Stimulated activated CD8-positive, alpha-beta memory T cell treated with anti-CD3 and anti-CD28 coated beads, Interleukin-15, amount 100 ng/mL, for 48 hours (primary cell): ENCODE data around the gene OAS1.
"Not testable (repeated sequence)": the region's sequence is repeated elsewhere in the genome, so short reads cannot be mapped to it uniquely, and the experiment has no call there.

Experiments used
- DNase-seq, 2 donors: peaks; one replicate each; pipeline ENCODE4 v3.0.0-alpha.2; 2020; ENCODE audit warnings: low read depth in 2 of 2

Gene OAS1

DNA sequence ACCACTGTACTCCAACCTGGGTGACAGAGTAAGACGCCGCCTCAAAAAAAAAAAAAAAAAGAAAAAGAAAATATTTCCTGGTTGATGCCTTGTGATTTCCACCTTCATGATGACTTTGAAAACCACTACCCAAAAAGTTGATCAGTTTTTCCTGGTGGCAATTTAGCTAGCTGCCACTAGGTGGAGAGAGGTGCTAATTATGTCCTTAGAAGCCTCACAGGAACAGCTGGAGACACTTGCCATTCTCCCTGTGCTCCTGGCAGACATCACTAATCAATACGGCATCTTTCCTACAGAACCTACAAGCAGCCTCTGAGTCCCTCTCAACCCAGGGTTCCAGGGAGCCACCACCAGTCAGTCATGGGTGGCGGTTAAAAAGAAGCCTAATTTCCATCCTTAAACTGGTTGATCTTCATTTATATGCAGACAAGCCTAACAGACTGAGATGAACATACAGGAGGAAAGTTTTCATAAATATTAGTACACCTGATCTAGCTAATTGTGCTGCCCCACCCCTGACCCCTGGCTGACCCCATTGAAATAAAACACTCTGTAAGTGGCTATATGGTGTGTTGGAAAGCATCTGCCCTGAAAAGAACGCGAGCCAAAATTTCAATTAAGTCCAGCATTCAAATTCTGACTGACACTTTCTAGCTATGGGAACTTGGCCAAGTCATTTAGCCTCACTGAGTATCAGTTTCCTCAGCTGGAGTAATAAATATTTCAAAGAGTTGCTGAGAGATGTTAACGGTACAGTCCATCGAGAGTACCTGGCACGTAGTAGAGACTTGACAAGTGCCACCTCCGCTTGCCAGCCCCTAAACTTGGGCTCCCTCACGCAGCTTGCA is 6.2 kb upstream of the OAS1 start:
- DNase-seq, result no peak

DNA sequence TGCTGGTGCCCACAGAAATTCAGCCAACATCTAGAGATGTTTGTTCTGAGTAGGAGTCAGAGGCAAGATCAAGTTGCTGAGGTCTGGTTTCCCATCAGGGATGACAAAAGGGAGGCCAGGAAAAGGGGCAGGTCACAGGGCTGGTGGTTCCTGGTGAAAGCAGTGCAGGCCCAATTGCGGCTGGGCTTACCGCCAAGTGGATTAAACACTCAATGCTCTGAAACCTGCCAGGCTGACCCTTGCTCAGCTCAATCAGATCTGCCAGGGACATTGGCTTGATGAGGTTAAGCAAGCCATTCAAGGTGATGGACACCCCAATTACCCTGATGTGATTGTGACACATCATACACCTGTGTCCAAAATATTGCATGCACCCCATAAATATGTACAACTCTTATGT is 5.5 kb upstream of the OAS1 start:
- DNase-seq, result no peak

- DNase-seq, result no peak
Measured at GRCh38 chr12:112904571-112904970, 2.2 kb upstream of the OAS1 start.

- DNase-seq, result no peak
Measured at GRCh38 chr12:112905451-112906089, 1.2 kb upstream of the OAS1 start.

GRCh38 chr12:112907415-112908157 is 824 bp downstream of the OAS1 start:
- DNase-seq, result no peak

DNA sequence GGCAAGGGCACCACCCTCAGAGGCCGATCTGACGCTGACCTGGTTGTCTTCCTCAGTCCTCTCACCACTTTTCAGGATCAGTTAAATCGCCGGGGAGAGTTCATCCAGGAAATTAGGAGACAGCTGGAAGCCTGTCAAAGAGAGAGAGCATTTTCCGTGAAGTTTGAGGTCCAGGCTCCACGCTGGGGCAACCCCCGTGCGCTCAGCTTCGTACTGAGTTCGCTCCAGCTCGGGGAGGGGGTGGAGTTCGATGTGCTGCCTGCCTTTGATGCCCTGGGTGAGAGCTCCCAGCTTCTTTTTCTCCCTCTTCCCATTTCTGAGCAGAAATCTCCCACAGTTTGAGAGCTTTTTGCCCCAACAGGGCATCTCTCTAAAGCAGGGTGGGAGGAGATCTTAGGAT is 1.8 kb downstream of the OAS1 start:
- no peak for DNase-seq

DNA sequence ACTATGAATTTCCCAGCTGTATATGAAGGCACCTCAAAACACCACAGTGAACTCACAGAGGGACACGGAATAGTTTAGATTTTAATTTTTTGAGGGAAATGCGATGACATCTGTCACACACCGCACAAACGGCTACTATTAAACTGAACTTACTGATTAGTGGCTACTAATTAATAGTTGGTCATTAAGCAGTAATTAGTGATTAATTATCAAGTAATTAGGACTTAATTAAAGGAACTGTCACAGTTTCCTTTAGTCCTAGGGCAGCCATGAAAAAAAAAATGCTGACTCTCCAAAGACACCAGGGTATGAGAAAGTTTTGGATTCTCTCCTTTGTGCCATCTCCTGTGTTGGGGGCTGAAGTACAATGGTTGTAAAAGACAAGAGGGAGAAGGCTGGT is 2.9 kb downstream of the OAS1 start:
- DNase-seq, result no peak

DNA sequence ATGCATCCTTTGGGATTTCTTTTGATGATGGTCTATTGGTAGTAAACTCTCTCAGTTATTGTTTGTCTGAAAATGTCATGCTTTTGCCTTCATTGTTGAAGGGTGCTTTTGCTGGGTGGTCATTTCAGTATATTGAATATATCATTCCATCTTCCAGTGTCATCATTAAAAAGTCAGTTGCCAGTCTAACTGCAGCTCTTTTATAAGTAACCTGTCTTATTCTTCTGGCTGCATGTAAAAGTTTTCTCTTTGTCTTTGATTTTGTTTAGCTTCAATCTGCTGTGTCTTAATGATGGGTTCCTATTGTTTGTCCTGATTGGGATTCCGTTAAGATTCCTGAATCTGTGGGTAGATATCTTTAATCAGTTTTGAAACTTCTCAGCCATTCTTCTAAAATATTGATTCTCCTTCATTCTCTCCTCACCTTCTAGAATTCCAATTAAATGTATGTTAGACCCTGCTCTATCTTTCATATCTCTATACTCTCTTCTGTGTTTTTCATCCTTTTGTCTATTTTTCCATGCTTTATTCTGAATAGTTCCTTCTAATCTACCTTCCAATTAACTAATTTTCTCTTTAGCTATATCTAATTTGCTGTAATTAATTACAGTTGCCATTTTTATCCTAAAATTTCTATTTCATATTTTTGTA is 6.4 kb downstream of the OAS1 start:
- no peak for DNase-seq

- not testable (repeated sequence) for DNase-seq
Measured at GRCh38 chr12:112913888-112914287, 7.1 kb downstream of the OAS1 start.

DNA sequence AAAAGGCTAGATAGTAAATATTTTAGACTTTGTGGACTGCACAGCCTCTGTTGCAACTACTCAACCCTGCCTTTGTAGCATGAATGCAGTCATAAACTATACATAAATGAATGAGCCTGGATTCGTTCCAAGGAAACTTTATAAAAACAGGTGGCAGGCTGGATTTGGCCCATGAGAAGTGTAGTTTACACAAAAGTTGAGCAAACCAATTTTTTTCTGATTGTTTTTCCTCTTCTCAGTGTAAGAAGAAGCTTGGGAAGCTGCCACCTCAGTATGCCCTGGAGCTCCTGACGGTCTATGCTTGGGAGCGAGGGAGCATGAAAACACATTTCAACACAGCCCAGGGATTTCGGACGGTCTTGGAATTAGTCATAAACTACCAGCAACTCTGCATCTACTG is 9.5 kb downstream of the OAS1 start:
- no peak for DNase-seq

DNA sequence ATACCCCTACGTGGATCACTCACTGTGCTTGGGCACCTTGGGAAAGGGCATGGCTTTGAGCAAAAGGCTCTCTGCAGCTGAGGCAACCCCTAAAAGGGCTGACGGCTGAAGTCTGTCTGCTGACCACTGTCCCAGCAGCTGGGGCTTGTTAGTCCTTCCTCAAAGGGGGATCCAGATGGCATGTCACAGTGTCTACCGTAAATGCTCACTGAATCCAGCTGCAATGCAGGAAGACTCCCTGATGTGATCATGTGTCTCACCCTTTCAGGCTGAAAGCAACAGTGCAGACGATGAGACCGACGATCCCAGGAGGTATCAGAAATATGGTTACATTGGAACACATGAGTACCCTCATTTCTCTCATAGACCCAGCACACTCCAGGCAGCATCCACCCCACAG is 12.4 kb downstream of the OAS1 start:
- no peak for DNase-seq

DNA sequence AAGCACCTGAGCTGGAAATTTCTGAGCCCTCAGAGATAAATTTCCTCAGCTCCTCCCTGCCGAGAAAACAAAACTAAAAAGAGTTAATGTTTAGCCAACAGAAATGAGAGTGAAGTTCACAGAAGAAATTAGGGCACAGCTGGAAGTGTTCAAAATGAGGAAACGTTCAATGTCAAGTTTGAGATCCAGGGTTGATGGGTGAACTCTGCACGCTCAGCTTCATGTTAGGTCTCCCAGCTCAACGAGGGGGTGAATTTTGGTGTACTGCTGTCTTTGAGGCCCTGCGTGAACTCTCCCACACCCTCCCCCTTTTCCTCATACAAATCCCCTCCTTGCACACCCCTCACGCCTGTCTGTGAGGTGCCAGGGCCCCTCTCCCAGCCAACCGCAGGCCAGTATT is 18.2 kb downstream of the OAS1 start:
- no peak for DNase-seq

GRCh38 chr12:112926416-112927033 is 19.8 kb downstream of the OAS1 start:
- not testable (repeated sequence) for DNase-seq

- DNase-seq, result no peak
Measured at GRCh38 chr12:112927475-112927874, 20.7 kb downstream of the OAS1 start.

- no peak for DNase-seq
Measured at GRCh38 chr12:112927925-112928324, 21.2 kb downstream of the OAS1 start.

GRCh38 chr12:112928978-112929377 is 22.2 kb downstream of the OAS1 start:
- DNase-seq, result no peak

- DNase-seq, result no peak
Measured at GRCh38 chr12:112929715-112930114, 23.0 kb downstream of the OAS1 start.

DNA sequence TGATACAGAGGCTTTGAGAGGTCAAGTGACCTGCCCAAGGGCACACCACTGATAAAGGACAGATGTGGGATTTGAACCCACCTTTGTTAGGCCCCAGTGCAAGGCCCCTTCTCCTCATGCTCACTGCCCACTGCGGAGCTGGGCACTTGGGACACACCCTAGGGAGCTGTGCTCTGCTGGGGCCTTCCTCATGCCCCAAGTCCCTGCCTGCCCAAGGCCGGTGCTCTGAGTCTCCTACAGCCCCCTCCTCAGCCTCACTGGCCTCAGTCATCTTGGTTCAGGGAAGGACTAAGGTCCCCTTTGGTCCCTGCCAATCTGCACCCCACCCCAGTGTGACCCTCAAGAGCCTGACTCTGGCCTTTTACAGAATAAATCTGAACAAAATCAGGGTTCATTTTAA is 23.6 kb downstream of the OAS1 start:
- DNase-seq, result no peak

DNA sequence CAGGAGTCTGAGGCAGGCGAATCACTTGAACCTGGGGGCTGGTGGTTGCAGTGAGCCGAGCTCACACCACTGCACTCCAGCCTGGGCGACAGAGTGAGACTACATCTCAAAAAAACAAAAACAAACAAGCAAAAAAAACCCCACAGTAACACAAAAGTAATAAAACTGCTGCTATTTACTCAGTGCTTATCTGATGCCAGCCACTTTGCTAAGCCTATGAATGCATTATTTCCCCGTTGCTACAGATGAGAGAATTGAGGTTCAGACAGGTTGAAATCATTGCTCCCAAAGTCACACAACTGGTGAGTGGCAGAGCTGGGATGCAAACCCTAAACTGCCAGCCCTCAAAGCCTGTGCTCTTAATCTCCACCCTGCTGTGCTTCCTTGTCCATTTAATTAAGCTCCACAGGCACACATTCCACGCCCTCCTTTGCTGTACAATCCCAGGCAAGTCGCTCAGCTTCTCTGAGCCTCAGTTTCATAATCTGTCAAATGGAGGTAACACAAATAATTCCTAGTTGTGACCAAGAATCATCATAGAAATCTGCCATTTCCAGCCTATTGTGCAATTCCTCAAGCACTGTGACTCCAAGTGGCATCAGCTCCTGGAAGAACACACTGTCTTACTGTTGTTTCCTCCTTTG is 25.8 kb downstream of the OAS1 start:
- DNase-seq, result no peak

- DNase-seq, result no peak
Measured at GRCh38 chr12:112933129-112933505, 26.4 kb downstream of the OAS1 start.

DNA sequence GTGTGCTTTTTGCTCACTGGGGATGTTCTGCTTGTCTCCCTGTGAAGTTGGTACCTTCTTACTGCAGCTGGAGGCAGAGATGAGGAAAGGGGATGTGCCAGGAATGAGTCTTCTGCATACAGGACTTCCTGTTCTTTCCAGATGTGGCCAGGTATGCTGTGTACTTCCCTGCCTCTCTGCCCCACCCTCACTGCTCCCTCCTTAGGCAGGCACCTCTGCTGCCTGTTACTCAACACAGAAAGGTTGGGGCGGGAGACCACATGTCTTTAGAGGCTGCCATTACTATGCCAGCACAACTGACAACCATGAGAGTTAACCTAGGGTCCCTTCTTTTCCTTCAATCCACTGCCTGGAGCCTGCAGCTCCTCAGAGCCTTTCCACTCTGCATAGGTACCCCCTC is 29.5 kb downstream of the OAS1 start:
- no peak for DNase-seq
